Stimulated activated CD8-positive, alpha-beta memory T cell treated with anti-CD3 and anti-CD28 coated beads, Interleukin-4, amount 100 ng/mL, for 1 hour (primary cell): Measurements from ENCODE around the gene PRICKLE4.

Experiments
- DNase-seq, 2 donors: peaks; one replicate each; pipeline ENCODE4 v3.0.0-alpha.2; 2020; ENCODE audit warnings: low read depth in 2 of 2, low spot score in 1 of 2

PRICKLE4 gene

DNA sequence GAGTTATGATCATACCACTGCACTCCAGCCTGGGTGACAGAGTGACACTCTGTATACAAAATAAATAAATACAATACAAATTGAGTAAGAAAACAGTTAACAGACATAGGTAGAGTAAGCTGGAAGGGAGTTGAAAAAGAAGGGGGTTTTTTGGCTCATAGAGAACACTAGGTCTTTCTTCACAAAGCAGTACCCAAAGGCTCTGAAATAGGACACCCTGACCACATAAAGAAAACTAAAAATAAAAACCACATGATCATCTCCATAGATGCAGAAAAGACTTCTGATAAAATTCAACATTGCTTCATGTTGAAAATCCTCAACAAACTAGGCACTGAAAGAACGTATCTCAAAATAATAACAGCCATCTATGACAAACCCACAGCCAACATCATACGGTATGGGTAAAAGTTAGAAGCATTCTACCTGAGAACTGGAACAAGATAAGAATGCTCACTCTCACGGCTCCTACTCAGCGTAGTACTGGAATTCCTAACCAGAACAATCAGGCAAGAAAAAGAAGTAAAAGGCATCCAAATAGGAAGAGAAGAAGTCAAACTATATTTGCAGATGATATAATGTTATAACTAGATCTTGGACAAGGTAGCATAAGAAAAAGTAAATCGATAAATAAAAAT lies 55.6 kb downstream of the PRICKLE4 start:
- DNase-seq: no peak

DNA sequence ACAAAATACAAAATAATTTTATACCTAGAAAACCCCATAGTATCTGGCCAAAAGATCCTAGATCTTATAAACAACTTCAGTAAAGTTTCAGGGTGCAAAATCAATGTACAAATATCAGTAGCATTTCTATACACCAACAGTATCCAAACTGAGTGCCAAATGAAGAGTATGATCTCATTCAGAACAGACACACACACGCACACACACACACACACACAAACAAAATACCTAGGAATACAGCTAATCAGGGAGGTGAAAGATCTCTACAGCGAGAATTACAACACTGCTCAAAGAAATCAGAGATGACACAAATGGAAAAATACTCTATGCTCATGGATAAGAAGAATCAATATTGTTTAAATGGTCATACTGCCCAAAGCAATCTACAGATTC lies 56.1 kb downstream of the PRICKLE4 start:
- DNase-seq: no peak
